Measurements from ENCODE around the gene MTMR6.

The MTMR6 gene

GRCh38 chr13:25252752-25253151 is 34.5 kb downstream of the MTMR6 start:
- DNase-seq (ENCODE audit: insufficient read length, low spot score) (no peak), FAIRE-seq (no peak)
- TF ChIP-seq, protein P1, sequence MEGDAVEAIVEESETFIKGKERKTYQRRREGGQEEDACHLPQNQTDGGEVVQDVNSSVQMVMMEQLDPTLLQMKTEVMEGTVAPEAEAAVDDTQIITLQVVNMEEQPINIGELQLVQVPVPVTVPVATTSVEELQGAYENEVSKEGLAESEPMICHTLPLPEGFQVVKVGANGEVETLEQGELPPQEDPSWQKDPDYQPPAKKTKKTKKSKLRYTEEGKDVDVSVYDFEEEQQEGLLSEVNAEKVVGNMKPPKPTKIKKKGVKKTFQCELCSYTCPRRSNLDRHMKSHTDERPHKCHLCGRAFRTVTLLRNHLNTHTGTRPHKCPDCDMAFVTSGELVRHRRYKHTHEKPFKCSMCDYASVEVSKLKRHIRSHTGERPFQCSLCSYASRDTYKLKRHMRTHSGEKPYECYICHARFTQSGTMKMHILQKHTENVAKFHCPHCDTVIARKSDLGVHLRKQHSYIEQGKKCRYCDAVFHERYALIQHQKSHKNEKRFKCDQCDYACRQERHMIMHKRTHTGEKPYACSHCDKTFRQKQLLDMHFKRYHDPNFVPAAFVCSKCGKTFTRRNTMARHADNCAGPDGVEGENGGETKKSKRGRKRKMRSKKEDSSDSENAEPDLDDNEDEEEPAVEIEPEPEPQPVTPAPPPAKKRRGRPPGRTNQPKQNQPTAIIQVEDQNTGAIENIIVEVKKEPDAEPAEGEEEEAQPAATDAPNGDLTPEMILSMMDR (IDR thresholded peaks at IDR 0.05; ENCODE audit: insufficient read depth, missing control alignments): no peak

- FAIRE-seq (no peak), DNase-seq (ENCODE audit: insufficient read length, low spot score) (no peak)
- TF ChIP-seq, protein P1 (IDR thresholded peaks at IDR 0.05; ENCODE audit: insufficient read depth, missing control alignments): no peak
Measured at GRCh38 chr13:25252225-25252624, 35.1 kb downstream of the MTMR6 start.

DNA sequence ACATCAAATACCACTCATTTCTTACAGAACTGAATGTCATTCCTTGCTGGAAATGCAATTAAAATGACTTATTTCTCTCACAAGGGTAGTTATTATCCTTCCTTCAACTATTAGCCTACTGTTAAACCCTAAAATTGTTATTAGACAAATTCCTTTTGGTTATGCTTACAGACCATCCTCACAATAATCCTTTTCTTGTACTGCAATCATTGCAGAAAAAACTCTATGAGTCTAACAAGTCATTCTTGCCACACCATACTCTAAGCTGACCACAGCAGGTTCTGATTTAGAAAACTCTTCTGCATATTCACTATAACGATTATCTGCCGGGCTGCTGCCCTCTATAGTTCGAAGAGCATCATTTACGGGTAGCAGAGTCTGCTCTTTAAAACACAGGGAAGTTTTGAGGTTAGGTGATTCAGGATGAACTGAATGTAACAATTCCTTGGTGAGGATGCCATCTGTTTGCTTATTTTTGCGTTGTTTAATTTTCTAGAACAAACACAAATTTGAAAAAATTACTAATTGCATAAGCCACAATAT is 38.2 kb downstream of the MTMR6 start:
- no peak for DNase-seq (ENCODE audit: insufficient read length, low spot score)
- TF ChIP-seq, protein P1 (IDR thresholded peaks at IDR 0.05; ENCODE audit: insufficient read depth, missing control alignments): peak; percentile 78
- FAIRE-seq: peak; percentile 94

- TF ChIP-seq, protein P1 (IDR thresholded peaks at IDR 0.05; ENCODE audit: insufficient read depth, missing control alignments): no peak
- no peak for FAIRE-seq
Measured at GRCh38 chr13:25248071-25248470, 39.2 kb downstream of the MTMR6 start.

GRCh38 chr13:25247360-25247759 is 39.9 kb downstream of the MTMR6 start:
- DNase-seq (ENCODE audit: insufficient read length, low spot score): no peak
- FAIRE-seq: peak; percentile 79
- TF ChIP-seq, protein P1 (IDR thresholded peaks at IDR 0.05; ENCODE audit: insufficient read depth, missing control alignments): no peak

More at GRCh38 chr13:25248071-25248470, 39.2 kb downstream of the MTMR6 start:
- DNase-seq (ENCODE audit: insufficient read length, low spot score): no peak

DNA sequence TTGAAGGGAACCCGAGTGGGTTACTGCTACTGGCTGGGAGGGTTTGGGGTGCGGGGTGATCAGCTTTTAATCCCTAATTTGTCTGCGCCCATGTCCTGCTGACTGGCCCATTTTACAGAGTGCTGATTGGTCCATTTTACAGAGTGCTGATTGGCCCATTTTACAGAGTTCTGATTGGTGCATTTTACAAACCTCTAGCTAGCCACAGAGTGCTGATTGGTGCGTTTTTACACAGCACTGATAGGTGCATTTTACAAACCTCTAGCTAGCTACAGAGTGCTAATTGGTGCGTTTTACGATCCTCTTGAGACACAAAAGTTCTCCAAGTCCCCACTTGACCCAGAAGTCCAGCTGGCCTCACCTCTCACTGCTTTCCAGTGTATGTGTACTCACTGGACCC is 43.2 kb downstream of the MTMR6 start:
- DNase-seq (ENCODE audit: insufficient read length, low spot score) (no peak), FAIRE-seq (no peak)
- TF ChIP-seq, protein P1 (IDR thresholded peaks at IDR 0.05; ENCODE audit: insufficient read depth, missing control alignments): no peak

GRCh38 chr13:25242956-25243355 is 44.3 kb downstream of the MTMR6 start:
- TF ChIP-seq, protein P1 (IDR thresholded peaks at IDR 0.05; ENCODE audit: insufficient read depth, missing control alignments): no peak
- FAIRE-seq (no peak), DNase-seq (ENCODE audit: insufficient read length, low spot score) (no peak)

All from D721Med (cell line).